ENCODE results near the gene BARX1.
"Not testable (repeated sequence)": the region's sequence is repeated elsewhere in the genome, so short reads cannot be mapped to it uniquely, and the experiment has no call there.

The BARX1 gene

DNA sequence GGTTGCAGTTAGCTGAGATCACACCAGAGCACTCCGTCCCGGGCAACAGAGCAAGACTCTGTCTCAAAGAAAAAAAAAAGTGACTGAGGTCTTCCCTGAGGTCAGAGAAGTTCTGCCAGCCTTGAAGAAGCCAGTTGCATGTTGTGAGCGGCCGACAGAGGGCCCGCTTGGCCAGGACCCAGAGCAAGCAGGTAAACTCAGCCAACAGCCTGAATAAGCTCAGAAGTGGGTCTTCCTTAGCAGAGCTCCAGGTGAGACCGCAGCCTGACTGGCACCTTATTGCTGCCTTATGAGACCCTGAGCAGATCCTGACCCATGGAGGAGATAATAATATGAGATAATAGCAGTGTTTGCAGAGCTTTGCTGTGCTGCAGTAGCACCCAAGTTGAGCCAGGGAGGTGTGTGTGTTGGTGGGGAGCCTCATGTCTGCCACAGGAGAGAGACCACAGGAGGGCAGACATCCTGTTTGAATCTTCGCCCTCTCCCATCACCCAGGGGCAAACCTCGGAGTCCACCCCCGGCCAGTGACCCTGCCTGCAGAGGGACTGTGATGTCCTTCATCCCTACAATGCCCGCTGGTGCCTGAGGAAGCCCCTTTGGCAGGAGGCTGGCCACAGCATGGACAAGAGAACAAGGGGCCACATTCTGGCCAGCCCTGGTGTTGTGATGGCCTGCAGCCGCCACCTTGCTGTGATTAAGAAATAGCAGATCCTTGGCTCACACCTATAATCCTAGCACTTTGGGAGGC lies 10.8 kb upstream of the BARX1 start:
- DNase-seq (ENCODE audit: low read depth in 2 of 2), result no peak

- DNase-seq (ENCODE audit: low read depth in 2 of 2), result no peak
These were observed 9.5 kb upstream of the BARX1 start for GRCh38 chr9:93964685-93965084.

GRCh38 chr9:93963969-93964368 lies 8.8 kb upstream of the BARX1 start:
- DNase-seq (ENCODE audit: low read depth in 2 of 2), result no peak

- not testable (repeated sequence) for DNase-seq (ENCODE audit: low read depth in 2 of 2)
These were observed 8.3 kb upstream of the BARX1 start for GRCh38 chr9:93963489-93963888.

GRCh38 chr9:93962561-93963440 lies 7.6 kb upstream of the BARX1 start:
- peak; percentile 65 to 84 for DNase-seq (ENCODE audit: low read depth in 2 of 2)

DNA sequence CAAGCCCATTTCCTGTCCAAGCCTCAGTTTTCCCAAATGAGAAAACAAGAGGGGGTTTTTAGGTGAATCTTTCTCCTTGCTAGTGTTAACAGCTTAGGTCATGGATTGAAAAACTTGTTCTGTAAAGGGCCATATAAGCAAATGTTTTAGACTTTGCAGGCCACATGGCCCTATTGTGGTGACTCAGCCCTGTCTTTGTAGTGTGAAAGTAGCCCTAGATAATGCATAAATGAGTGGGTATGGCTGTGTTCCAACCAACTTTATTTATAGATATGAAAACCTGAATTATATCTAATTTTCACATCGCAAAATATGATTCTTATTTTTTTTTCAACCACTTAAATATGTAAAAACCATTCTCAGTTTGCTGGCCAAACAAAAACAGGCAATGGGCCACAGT lies 6.9 kb upstream of the BARX1 start:
- no peak for DNase-seq (ENCODE audit: low read depth in 2 of 2)

- DNase-seq (ENCODE audit: low read depth in 2 of 2), result no peak
These were observed 6.1 kb upstream of the BARX1 start for GRCh38 chr9:93960971-93961841.

DNA sequence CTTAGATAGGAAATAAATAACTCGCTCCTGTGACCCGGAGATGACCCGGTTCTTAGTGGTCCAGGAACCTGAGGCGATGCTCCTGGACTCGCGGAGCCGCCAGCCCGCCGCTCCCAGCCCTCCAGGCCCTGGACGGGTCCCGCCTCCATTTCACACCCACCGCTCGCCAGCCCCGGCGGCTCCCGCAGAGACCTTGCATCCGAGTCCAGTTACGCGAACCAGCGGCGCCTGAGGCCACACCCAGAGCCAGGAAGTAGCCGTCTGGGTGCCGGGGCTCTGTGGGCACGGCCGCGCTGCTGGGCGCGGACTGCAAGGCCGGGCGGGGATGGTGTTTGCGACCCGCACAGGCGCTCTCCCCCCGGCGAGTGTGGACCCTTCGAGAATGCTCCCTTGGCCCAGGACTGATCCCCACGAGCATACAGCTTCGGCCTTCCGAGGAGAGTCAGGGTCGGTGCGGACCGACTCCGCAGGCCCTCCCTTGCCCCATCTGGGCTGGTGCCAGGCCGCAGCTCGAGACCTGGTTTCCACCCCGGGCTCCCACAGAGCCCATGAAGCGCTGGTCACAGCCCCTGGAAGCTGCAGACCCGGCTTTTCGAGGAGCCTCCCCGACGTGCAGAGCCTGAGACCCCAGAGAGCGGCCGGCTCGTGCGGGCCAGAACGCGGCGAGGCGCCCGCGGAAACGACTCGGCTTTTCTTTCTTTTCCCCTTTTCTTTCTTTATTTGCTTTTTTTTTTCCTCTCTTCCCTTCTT lies 5.2 kb upstream of the BARX1 start:
- DNase-seq (ENCODE audit: low read depth in 2 of 2), result no peak

DNA sequence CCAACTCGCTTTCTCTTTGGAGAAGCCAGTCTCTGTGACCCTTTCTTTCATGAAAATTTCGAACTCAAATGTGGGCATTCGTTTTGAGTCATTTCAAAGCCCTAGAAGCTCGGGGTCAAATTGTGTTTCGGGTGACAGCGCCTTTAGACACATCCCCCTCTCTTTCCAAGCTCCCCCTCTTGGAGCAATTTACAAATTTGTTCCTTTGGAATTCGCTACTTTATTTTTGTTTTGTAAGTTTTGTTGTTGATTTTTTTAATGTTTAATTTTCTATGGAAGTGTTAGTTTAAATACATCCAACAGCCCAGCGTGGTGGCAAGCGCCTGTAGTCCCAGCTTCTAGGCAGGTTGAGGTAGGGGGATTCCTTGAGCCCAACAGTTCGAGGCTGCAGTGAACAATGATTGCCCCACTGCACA lies 4.6 kb upstream of the BARX1 start:
- no peak for DNase-seq (ENCODE audit: low read depth in 2 of 2)

DNA sequence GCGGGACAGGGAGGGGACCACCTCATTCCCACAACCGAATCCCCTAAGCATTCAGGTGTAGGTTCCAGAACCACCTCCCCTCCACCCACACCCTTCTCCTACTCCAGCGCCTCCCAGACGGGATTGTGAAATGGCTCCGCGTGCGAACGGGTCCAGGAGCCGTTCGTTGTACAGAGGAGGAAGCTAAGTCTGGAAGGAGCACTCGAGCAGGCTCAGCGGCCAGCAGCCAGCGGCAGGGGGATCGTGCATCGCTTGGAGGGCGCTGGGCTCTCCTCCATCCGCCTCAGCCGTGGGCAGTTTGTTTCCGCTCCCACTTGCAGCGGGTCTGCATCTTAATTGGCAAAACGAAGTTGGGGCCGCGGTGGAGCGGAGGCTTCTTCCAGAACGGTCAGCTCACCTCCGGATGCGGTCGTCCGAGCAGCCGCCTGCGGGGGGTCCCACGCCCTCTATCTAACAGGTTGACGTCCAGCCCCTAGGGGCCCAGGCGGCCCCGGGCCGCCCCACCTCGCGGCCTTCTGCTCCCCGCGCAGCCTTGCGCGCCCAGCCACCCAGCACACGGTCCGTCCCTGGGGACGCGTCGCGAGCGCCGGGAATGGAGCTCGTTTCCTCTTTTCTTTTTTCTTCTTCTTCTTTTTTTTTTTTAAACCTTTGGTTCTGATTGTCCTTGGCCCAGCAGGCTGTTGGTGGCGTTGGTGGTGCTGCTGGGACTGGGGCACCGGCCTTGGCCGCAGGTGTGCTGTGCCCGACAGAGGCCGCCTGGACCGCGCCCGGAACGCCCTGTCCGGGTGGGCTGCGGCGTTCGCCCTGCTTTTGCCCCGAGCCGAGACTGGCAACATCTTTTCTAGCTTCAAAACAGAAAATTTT lies 3.9 kb upstream of the BARX1 start:
- no peak for DNase-seq (ENCODE audit: low read depth in 2 of 2)

DNA sequence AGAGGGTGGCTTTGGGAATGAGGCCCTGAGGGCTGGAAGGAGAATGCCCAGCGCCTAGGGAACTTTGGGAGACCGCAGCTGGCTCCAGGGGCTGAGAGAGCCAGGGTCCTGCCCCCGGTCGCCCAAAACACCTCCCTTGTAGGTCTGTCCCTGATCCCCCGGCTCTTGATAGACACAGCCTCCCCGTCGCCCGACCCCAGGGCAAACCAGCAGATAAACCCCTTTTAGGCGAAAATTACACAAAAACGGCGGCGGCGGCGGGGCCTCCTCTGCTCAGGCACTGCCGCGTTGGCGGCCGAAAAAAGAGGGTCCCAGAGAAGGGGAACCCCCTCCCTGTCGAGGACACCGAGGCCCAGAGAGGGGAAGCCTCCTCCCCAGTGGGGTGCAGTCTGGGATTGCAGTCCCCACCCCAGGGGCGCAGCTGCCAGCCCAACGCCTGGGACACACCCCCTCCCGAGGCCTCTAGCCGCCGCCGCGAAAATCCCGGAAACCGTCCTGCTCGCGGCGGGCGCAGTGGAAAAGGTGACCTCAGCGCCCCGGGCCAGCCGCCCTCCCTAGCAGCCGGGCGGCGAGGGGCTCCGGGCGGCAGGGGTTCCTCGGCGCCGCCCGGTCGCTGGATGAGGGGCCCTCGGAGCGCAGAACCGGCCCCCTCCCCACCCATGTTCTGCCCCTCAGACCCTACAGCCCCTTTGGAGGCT lies 3.1 kb upstream of the BARX1 start:
- no peak for DNase-seq (ENCODE audit: low read depth in 2 of 2)

DNA sequence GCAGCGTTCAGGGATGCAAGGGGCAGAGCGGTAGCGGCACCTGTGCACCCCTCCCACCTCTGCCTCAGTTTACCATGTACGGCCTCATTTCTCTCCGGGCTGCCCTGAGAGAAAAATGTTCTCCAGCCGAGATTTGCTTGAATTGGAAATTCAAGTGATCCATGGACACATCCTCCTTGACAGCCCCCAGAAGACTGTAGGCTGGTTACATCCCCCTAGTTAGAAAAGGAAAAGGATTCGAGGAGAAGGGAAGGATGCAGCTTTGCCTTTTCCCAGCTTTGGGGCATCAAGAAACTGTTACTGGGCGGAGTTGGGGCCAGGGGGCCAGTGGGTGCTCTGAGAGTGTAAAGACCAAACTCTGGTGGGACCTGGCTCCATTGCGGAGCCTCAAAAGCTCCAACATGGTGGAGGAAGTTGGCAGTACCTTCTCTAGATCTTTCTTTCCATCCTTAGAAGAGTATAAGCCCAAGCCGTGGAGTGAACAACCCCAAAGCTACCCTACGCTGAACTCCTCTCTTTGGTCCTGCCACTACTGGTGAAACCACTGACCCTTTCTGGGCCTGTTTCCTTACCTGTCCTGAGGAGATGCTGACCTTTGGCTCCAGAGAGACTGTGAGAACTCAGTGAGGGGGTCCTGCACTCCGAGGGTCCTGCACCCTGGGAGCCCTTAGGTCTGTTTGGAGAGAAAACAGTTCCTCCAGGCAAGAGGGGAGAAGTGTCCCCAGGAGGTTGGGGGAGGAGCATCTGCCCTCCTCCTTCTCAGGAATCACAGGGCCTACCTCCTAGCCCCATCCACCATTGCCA lies 1.0 kb upstream of the BARX1 start:
- DNase-seq (ENCODE audit: low read depth in 2 of 2), result no peak

DNA sequence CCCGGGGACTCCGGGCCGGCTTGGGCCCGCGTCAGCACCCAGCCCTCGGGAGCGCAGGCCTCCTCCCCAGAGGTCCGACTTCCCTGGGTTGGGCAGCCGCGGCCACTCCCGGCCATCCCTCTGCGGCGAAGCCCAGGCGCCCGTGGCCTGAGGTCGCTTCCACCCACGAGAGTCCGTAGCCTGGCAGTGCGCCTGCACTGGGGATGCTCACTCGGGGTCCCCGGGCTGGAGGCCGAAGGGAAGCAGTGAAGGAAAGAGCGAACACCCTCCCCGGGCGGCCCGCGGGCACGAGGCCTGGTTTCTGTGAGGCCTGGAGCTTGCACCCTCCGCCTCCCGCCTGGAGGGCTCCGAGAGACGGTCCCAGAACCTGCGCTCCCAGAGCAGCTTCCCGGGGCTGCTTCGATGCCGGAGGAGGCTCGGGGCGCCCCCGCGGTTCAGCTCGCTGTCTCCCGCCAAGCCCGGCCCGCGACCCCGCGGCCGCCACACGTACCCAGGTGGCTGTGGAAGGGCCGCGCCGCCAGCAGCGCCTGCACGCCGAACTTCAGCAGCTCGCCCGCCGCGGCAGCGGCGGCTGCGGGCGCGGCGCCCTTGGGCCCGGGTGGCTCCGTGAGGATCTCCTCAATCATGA lies 607 bp downstream of the BARX1 start:
- DNase-seq (ENCODE audit: low read depth in 2 of 2), result no peak

- no peak for DNase-seq (ENCODE audit: low read depth in 2 of 2)
These were observed 1.4 kb downstream of the BARX1 start for GRCh38 chr9:93953496-93954433.

DNA sequence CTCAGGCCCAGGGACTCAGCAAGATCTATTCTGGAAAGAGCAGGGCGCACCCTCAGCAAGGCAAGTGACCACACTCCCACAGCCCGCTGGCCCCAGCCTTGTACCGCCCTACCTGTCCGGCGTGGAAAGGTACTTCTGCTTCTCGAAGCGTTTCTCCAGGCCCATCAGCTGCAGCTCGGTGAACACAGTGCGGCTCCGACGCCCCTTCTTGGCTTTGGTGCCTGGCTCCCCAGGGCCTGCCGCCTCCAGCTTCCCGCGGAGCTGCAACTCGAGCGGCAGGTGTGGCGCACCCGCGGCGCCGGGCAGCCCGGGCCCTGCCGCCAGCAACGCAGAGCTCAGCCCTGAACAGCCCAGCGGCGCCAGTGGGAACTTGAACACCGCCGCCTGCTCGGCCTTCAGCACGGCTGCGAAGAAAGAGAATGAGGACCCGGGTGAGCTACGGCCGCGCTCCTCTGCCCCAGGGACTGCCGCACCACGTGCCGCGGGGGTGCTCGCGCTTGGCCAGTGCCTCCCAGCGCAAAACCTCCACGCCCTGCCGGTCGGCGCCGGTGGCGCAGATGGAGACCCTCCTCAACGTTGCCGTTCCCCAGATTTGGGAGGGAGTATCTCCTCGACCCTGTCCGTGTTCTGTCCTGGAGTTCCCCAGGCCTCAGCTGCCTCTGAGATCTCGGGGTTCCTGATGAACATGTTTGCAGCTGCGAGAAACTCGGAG lies 2.2 kb downstream of the BARX1 start:
- no peak for DNase-seq (ENCODE audit: low read depth in 2 of 2)

DNA sequence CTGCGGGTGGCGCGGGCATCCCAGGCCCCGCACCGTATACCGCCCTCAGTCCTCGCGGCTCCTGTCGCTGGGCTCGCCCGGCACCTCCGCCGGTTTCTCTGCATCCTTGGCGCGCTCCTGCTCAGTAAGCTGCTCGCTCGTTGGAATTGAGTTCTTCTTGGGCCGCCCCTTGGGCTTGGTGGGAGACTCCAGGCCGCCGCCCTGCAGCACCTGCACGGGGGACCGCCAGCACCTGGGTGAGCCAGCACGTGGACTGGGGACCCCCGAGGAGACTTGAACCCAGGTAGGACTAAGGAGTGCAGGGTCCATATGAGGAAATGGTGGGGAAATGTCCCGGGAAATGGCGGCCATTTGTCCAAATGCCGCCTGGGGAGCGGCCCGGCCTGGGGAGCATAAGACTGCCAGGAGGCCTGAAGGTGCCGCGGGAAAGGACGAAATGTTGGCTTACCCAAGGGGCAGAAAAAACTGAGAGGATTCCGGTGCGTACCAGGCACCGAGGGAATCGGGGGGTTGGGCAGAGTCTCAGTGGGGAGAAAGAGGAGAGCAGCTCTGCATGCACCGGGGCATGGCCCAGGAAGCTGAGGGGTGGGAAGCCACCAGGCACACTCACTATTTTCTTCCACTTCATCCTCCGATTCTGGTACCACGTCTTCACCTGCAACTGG lies 2.9 kb downstream of the BARX1 start:
- DNase-seq (ENCODE audit: low read depth in 2 of 2), result no peak

All from stimulated activated CD4-positive, alpha-beta T cell treated with anti-CD3 and anti-CD28 coated beads, Interleukin-1b, Interleukin-23, amount 100 ng/mL, for 4 hours (primary cell).